Osteoblast (primary cell): ENCODE results near the gene NOC4L. TPM values are rescaled to one million over a fixed set of nuclear protein-coding genes. Genes with fewer than 3 reads are reported as not detected.

ENCODE experiments used
- DNase-seq: peaks from one replicate; pipeline ENCODE4 v3.0.0; 2011; ENCODE audit warnings: low spot score, mixed read lengths; ENCODE audit not compliant: insufficient read length; ENCODE audit errors: missing footprints
- H2AFZ ChIP-seq: 2 replicates; pipeline ENCODE4 v1.6.0; 2011; ENCODE audit warnings: mild to moderate bottlenecking, low read length
- H3K27ac ChIP-seq: 2 replicates; pipeline ENCODE4 v1.5.1; 2011; ENCODE audit warnings: mild to moderate bottlenecking, low read depth, low read length, moderate library complexity
- H3K27me3 ChIP-seq: 2 replicates; pipeline ENCODE4 v1.6.0; 2012; ENCODE audit warnings: mild to moderate bottlenecking, control low read depth, inconsistent platforms, low read length, moderate library complexity; ENCODE audit not compliant: insufficient read depth
- H3K36me3 ChIP-seq: 2 replicates; pipeline ENCODE4 v1.5.1; 2011; ENCODE audit warnings: mild to moderate bottlenecking, low read length, control low read depth, moderate library complexity; ENCODE audit not compliant: insufficient read depth
- H3K4me1 ChIP-seq: 2 replicates; pipeline ENCODE4 v1.5.1; 2011; ENCODE audit warnings: mild to moderate bottlenecking, low read length, control low read depth, moderate library complexity; ENCODE audit not compliant: insufficient read depth
- H3K4me2 ChIP-seq: 2 replicates; pipeline ENCODE4 v1.6.0; 2011; ENCODE audit warnings: mild to moderate bottlenecking, low read length; ENCODE audit not compliant: insufficient read depth
- H3K4me3 ChIP-seq: fragments of 200-600 bp; sonication (generic); 3 replicates; pipeline ENCODE4 v1.5.1; 2012; ENCODE audit warnings: mild to moderate bottlenecking, low read length, inconsistent platforms; ENCODE audit not compliant: insufficient read depth
- H3K79me2 ChIP-seq: 2 replicates; pipeline ENCODE4 v1.6.0; 2012; ENCODE audit warnings: mild to moderate bottlenecking, low read length, control low read depth, inconsistent platforms; ENCODE audit not compliant: insufficient read depth
- H3K9me3 ChIP-seq: 2 replicates; pipeline ENCODE4 v1.5.1; 2011; ENCODE audit warnings: low read depth, low read length, control low read depth
- H4K20me1 ChIP-seq: 2 replicates; pipeline ENCODE4 v1.6.0; 2012; ENCODE audit warnings: mild to moderate bottlenecking, low read length, control low read depth; ENCODE audit not compliant: insufficient read depth
- total RNA-seq: library from RNA; depleted of rRNA; stranded (reverse); fragments of >200 nt; gene quantifications from 2 replicates; pipeline ENCODE4 v1.2.3, GENCODE V29; 2012
- TF ChIP-seq, protein P1 (sequence below): IDR thresholded peaks from 2 replicates; pipeline ENCODE4 v1.5.1; 2011; ENCODE audit warnings: mild to moderate bottlenecking, low read depth, low read length, moderate library complexity; ENCODE audit errors: extremely low read depth

The NOC4L gene
- total RNA-seq, 1 donor = 11.2 TPM

DNA sequence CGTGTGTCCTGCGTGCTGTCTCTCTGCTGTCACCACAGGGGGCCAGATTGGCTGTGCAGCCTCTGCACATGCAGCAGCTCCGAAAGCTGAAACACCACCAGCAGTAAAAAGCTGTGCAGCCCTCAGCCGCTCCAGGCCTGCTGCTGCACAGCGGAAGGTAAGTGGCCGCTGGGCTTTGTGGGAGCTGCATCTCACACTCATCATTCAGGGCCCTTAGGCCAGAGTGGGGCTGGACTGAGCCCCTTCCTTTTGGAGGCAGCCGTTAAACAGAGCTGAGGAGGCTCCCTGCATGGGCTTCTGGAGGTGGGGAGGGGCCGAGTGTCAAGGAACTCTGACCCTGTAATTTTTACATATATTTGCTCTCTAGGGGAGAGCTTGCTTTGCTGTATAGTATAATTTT is 17.2 kb upstream of the NOC4L start:
- H3K27me3 ChIP-seq = no peaks in the 10 kb centered on the region
- no peaks in the 10 kb centered on the region for H4K20me1 ChIP-seq
- no peak for DNase-seq
- no peaks in the 10 kb centered on the region for H3K4me1 ChIP-seq
- H3K79me2 ChIP-seq = no peaks in the 10 kb centered on the region
- H3K36me3 ChIP-seq = peaks cover 64% of the 10 kb centered on the region
- H3K27ac ChIP-seq = no peak overlapping the region
- no peak overlapping the region for H3K4me3 ChIP-seq
- TF ChIP-seq, protein P1, sequence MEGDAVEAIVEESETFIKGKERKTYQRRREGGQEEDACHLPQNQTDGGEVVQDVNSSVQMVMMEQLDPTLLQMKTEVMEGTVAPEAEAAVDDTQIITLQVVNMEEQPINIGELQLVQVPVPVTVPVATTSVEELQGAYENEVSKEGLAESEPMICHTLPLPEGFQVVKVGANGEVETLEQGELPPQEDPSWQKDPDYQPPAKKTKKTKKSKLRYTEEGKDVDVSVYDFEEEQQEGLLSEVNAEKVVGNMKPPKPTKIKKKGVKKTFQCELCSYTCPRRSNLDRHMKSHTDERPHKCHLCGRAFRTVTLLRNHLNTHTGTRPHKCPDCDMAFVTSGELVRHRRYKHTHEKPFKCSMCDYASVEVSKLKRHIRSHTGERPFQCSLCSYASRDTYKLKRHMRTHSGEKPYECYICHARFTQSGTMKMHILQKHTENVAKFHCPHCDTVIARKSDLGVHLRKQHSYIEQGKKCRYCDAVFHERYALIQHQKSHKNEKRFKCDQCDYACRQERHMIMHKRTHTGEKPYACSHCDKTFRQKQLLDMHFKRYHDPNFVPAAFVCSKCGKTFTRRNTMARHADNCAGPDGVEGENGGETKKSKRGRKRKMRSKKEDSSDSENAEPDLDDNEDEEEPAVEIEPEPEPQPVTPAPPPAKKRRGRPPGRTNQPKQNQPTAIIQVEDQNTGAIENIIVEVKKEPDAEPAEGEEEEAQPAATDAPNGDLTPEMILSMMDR = no peak
- H2AFZ ChIP-seq = no peak overlapping the region
- no peaks in the 10 kb centered on the region for H3K9me3 ChIP-seq
- no peak overlapping the region for H3K4me2 ChIP-seq

DNA sequence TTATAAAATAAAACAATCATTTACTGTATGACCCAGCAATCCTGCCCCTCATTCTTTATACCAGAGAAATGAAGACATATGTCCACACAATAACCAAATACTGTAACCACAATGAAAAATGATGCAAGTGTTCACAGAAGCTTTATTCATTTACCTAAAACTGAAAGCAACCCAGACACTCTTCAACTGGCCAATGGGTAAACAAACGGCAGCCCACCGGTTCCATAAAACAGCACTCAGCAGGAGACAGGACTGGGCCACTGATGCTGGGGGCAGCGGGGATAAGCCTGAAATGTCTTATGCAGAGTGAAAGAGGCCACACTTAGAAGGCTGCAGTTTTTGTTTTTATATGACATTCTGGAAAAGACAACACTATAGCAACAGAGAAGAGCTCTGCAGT is 15.2 kb upstream of the NOC4L start:
- H3K4me3 ChIP-seq = no peak overlapping the region
- TF ChIP-seq, protein P1 = no peak
- no peaks in the 10 kb centered on the region for H3K27me3 ChIP-seq
- no peaks in the 10 kb centered on the region for H4K20me1 ChIP-seq
- no peaks in the 10 kb centered on the region for H3K4me1 ChIP-seq
- peaks cover 56% of the 10 kb centered on the region for H3K36me3 ChIP-seq
- H3K4me2 ChIP-seq = no peak overlapping the region
- H3K9me3 ChIP-seq = no peaks in the 10 kb centered on the region
- no peak for DNase-seq
- H3K27ac ChIP-seq = no peak overlapping the region
- H2AFZ ChIP-seq = no peak overlapping the region
- no peaks in the 10 kb centered on the region for H3K79me2 ChIP-seq

DNA sequence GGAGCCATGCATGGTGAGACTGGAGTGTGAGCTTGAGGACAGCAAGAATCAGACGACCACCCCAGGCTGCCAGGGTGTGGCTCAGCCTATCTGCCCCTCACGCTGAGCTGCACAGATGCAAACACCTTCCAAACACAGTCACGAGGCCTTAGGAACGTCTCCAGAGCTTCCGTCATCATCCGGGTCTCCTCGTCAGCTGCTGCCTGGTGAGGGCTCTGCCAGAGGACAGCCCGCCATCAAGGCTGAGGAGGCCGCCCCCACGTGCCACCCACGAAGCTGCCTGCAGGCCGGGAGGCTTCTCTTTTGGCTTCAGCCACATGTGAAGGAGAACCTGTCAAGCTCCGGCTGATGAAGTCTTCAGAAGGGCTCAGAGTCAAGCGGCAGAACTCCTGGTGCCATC is 13.6 kb upstream of the NOC4L start:
- H3K9me3 ChIP-seq = no peaks in the 10 kb centered on the region
- no peak for DNase-seq
- no peaks in the 10 kb centered on the region for H3K79me2 ChIP-seq
- H3K4me2 ChIP-seq = no peak overlapping the region
- no peak overlapping the region for H3K4me3 ChIP-seq
- TF ChIP-seq, protein P1 = no peak
- H4K20me1 ChIP-seq = no peaks in the 10 kb centered on the region
- no peaks in the 10 kb centered on the region for H3K27me3 ChIP-seq
- peaks cover 42% of the 10 kb centered on the region for H3K36me3 ChIP-seq
- H3K4me1 ChIP-seq = no peaks in the 10 kb centered on the region
- H2AFZ ChIP-seq = no peak overlapping the region
- no peak overlapping the region for H3K27ac ChIP-seq

DNA sequence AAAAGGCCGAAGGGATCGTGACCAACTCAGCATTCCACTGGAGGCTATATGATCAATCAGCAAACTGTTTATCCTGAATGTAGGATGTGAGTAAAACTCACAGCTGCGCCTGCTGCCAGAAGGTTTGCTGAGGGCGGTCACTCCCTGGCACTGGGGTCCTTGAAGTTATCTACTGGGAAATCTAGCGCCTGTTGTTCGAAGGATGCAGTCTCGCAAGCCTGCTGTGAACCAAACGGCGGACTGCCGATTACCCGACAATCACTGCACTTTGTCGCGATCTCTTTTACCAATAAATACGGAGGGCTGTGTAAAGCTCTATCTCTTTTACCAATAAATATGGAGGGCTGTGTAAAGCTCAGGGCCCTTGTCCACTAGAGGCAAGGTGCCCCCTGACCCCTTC is 13.0 kb upstream of the NOC4L start:
- no peak for DNase-seq
- Histone ChIP-seq H3K27ac (no peak overlapping the region), H3K4me2 (no peak overlapping the region), H3K9me3 (no peaks in the 10 kb centered on the region), H2AFZ (no peak overlapping the region), H4K20me1 (no peaks in the 10 kb centered on the region), H3K79me2 (no peaks in the 10 kb centered on the region), H3K36me3 (peaks cover 36% of the 10 kb centered on the region), H3K27me3 (no peaks in the 10 kb centered on the region), H3K4me3 (no peak overlapping the region), H3K4me1 (no peaks in the 10 kb centered on the region)
- TF ChIP-seq, protein P1 = no peak
